A673 (cell line): ENCODE measurements around the gene ZHX3.

ENCODE experiments used
- CTCF ChIP-seq: fragments of 300-800, 200-600 bp; sonication (generic); conservative IDR thresholded peaks from 2 replicates; pipeline ENCODE4 v1.5.1; 2017; ENCODE audit warnings: low read depth, mild to moderate bottlenecking, antibody characterized with exemption, low read length, moderate library complexity, mixed read lengths
- EZH2 ChIP-seq: fragments of 200-600 bp; sonication (generic); IDR thresholded peaks from 2 replicates; pipeline ENCODE4 v1.6.1; 2017; ENCODE audit warnings: borderline replicate concordance, low read depth, mild to moderate bottlenecking, mixed read lengths, antibody characterized with exemption, low read length; ENCODE audit not compliant: poor library complexity, severe bottlenecking

- no peak for TF ChIP-seq CTCF
- no peak for TF ChIP-seq EZH2
These were observed 99.1 kb downstream of the ZHX3 start for GRCh38 chr20:41218466-41218865.
